Measurements from ENCODE around the gene SLC17A7.

DNA sequence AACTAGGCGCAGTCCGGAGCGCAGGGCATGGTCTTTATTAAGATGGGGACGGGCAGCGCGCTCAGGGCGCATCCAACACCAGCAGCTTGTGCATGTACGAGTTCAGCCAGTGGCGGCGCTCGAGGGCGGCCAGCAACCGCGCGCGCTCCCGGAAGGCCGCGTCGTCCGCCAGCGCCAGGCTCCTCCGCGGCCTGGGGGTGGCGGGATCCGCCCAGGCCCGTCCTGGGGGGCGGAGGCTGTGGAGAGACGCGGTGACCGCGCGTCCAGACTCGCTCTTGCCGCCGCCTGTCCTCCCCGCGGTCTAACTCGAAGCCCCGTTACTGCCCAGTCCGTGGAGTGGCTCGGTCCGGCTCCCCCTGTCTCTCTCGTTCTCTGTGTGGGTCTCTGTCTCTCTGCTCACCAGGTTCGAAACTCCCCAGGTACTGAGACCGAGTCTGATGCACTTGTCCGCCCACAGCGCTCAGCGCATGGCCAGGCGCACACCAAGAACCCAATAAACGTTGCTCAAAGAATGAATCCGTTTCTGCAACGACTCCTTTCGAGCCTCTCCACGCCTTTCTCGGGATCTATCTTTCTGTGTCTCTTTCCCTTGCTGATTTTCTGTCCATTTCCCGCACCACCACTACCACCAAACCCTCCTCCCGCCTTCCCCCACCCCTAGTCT is 18.8 kb downstream of the SLC17A7 start:
- TF ChIP-seq EP300 (IDR thresholded peaks at IDR 0.05; ENCODE audit: low read length) (no peak), KLF16 (IDR thresholded peaks at IDR 0.05) (no peak), MTF1 (CRISPR knock-in tag; IDR thresholded peaks at IDR 0.05; ENCODE audit: borderline replicate concordance) (no peak), ZNF217 (CRISPR knock-in tag; IDR thresholded peaks at IDR 0.05) (no peak), ZFPM2 (CRISPR knock-in tag; IDR thresholded peaks at IDR 0.05) (no peak), FIP1L1 (IDR thresholded peaks at IDR 0.05; ENCODE audit: low read depth, low read length, poor library complexity, severe bottlenecking) (no peak), POLR2A (conservative IDR thresholded peaks at IDR 0.05) (peak; percentile 67), ARID2 (IDR thresholded peaks at IDR 0.05) (peak; percentile 65; the same call in 1 of the 2 replicates), SIN3A (IDR thresholded peaks at IDR 0.05; ENCODE audit: borderline replicate concordance in 2 of 2, control insufficient read depth in 1 of 2, low read depth in 2 of 2, low read length in 2 of 2) (no peak), PYGO2 (tag; IDR thresholded peaks at IDR 0.05) (no peak), NRF1 (conservative IDR thresholded peaks at IDR 0.05 in 1 of 2, IDR thresholded peaks at IDR 0.05 in 1 of 2) (peak; percentile 65 to 74)
